ENCODE data around the gene OR13H1.
A peak's percentile ranks its signal among the peaks of the same experiment; 100 is the strongest.
"Not testable (repeated sequence)": the region's sequence is repeated elsewhere in the genome, so short reads cannot be mapped to it uniquely, and the experiment has no call there.

The OR13H1 gene

DNA sequence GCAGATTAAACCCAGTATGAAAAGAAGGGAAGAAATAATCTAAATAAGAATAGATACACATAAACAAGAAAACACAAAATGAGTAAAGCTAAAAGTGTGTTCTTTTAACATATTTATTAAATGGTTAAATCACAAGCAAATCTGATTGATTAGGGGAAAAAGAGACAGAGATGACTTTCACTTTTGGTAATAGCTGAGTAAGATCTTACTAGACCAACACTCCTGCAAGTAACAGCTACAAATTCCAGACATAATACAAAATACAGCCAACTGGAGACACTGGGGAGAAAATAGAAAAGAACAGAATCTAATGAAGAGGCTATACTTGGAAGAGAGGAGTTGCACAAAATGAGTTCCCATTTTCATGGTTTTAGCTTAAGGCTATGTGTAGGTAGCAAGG is 33.5 kb downstream of the OR13H1 start:
- Histone ChIP-seq H3K27me3 (ENCODE audit: insufficient read depth, low read length) (no peaks in the 10 kb centered on the region), H3K79me2 (ENCODE audit: control insufficient read depth, insufficient read depth, low read length, poor library complexity) (no peaks in the 10 kb centered on the region), H3K14ac (ENCODE audit: low read length) (no peak overlapping the region), H3K18ac (ENCODE audit: low read length) (no peak overlapping the region), H3K36me3 (ENCODE audit: control insufficient read depth in 1 of 2, insufficient read depth in 2 of 2, low read length in 2 of 2) (no peaks in the 10 kb centered on the region), H4K91ac (ENCODE audit: low read depth, low read length) (no peak overlapping the region), H3K9ac (ENCODE audit: low read length) (no peak overlapping the region), H3K27ac (ENCODE audit: low read depth, low read length) (no peak overlapping the region), H2AK5ac (ENCODE audit: low read length) (no peak overlapping the region), H3K4ac (ENCODE audit: low read depth, low read length) (no peak overlapping the region), H3K79me1 (ENCODE audit: low read length) (no peaks in the 10 kb centered on the region), H4K8ac (ENCODE audit: low read depth, low read length) (no peak overlapping the region), H3K4me1 (ENCODE audit: control insufficient read depth in 1 of 2, insufficient read depth in 2 of 2, low read length in 2 of 2) (no peaks in the 10 kb centered on the region), H2BK12ac (ENCODE audit: low read length) (no peak overlapping the region), H3K9me3 (ENCODE audit: insufficient read depth, low read depth, low read length) (no peaks in the 10 kb centered on the region), H3K4me2 (ENCODE audit: low read length) (peak overlapping the region; percentile 45), H2BK5ac (ENCODE audit: low read depth, low read length, poor library complexity) (no peak overlapping the region), H2BK120ac (ENCODE audit: insufficient read depth, low read length, poor library complexity) (no peak overlapping the region), H4K12ac (ENCODE audit: low read depth, low read length) (no peak overlapping the region), H3K4me3 (ENCODE audit: low read depth, low read length) (no peak overlapping the region), H3K23ac (ENCODE audit: low read length) (no peak overlapping the region), H2AFZ (ENCODE audit: insufficient read depth, low read length, poor library complexity) (no peak overlapping the region)
- no peak for DNase-seq

- H3K9ac ChIP-seq (ENCODE audit: low read length), result no peak overlapping the region
Measured at GRCh38 chrX:131577999-131578734, 34.3 kb downstream of the OR13H1 start.

GRCh38 chrX:131578735-131579367 is 35.0 kb downstream of the OR13H1 start:
- not testable (repeated sequence) for H3K4me2 ChIP-seq (ENCODE audit: low read length); H3K18ac ChIP-seq (ENCODE audit: low read length); H3K36me3 ChIP-seq (ENCODE audit: control insufficient read depth in 1 of 2, insufficient read depth in 2 of 2, low read length in 2 of 2); H3K23ac ChIP-seq (ENCODE audit: low read length); H4K8ac ChIP-seq (ENCODE audit: low read depth, low read length); H2AFZ ChIP-seq (ENCODE audit: insufficient read depth, low read length, poor library complexity); H3K79me1 ChIP-seq (ENCODE audit: low read length); H4K12ac ChIP-seq (ENCODE audit: low read depth, low read length); H4K91ac ChIP-seq (ENCODE audit: low read depth, low read length); H3K4me1 ChIP-seq (ENCODE audit: control insufficient read depth in 1 of 2, insufficient read depth in 2 of 2, low read length in 2 of 2); H3K9ac ChIP-seq (ENCODE audit: low read length); H3K4ac ChIP-seq (ENCODE audit: low read depth, low read length); H3K27me3 ChIP-seq (ENCODE audit: insufficient read depth, low read length); H2BK12ac ChIP-seq (ENCODE audit: low read length); H2BK120ac ChIP-seq (ENCODE audit: insufficient read depth, low read length, poor library complexity); H2BK5ac ChIP-seq (ENCODE audit: low read depth, low read length, poor library complexity); H2AK5ac ChIP-seq (ENCODE audit: low read length); H3K79me2 ChIP-seq (ENCODE audit: control insufficient read depth, insufficient read depth, low read length, poor library complexity); H3K27ac ChIP-seq (ENCODE audit: low read depth, low read length); H3K9me3 ChIP-seq (ENCODE audit: insufficient read depth, low read depth, low read length); H3K4me3 ChIP-seq (ENCODE audit: low read depth, low read length); H3K14ac ChIP-seq (ENCODE audit: low read length)
- no CpG with 5 or more reads among the region's 34 CpGs for WGBS (ENCODE audit: extremely low coverage, insufficient coverage, insufficient read length)
- peak; percentile 19 to 54 for DNase-seq

More at GRCh38 chrX:131577999-131578734, 34.3 kb downstream of the OR13H1 start:
- H4K8ac ChIP-seq (ENCODE audit: low read depth, low read length), result no peak overlapping the region
- H3K4me1 ChIP-seq (ENCODE audit: control insufficient read depth in 1 of 2, insufficient read depth in 2 of 2, low read length in 2 of 2), result no peaks in the 10 kb centered on the region
- DNase-seq, result peak in 1 of 2 donors; percentile 15
- WGBS (ENCODE audit: extremely low coverage, insufficient coverage, insufficient read length), result no CpG with 5 or more reads among the region's 11 CpGs
- no peaks in the 10 kb centered on the region for H3K27me3 ChIP-seq (ENCODE audit: insufficient read depth, low read length)
- no peak overlapping the region for H2AK5ac ChIP-seq (ENCODE audit: low read length)
- H2AFZ ChIP-seq (ENCODE audit: insufficient read depth, low read length, poor library complexity), result no peak overlapping the region
- no peaks in the 10 kb centered on the region for H3K9me3 ChIP-seq (ENCODE audit: insufficient read depth, low read depth, low read length)
- H3K27ac ChIP-seq (ENCODE audit: low read depth, low read length), result no peak overlapping the region
- H4K91ac ChIP-seq (ENCODE audit: low read depth, low read length), result no peak overlapping the region
- no peak overlapping the region for H2BK5ac ChIP-seq (ENCODE audit: low read depth, low read length, poor library complexity)
- H3K4me2 ChIP-seq (ENCODE audit: low read length), result peak overlapping the region; percentile 45
- H4K12ac ChIP-seq (ENCODE audit: low read depth, low read length), result no peak overlapping the region
- H3K14ac ChIP-seq (ENCODE audit: low read length), result no peak overlapping the region
- no peak overlapping the region for H2BK120ac ChIP-seq (ENCODE audit: insufficient read depth, low read length, poor library complexity)
- no peaks in the 10 kb centered on the region for H3K79me1 ChIP-seq (ENCODE audit: low read length)
- H3K23ac ChIP-seq (ENCODE audit: low read length), result no peak overlapping the region
- no peak overlapping the region for H3K18ac ChIP-seq (ENCODE audit: low read length)
- H3K4me3 ChIP-seq (ENCODE audit: low read depth, low read length), result no peak overlapping the region
- no peak overlapping the region for H2BK12ac ChIP-seq (ENCODE audit: low read length)
- H3K79me2 ChIP-seq (ENCODE audit: control insufficient read depth, insufficient read depth, low read length, poor library complexity), result no peaks in the 10 kb centered on the region
- H3K4ac ChIP-seq (ENCODE audit: low read depth, low read length), result no peak overlapping the region
- no peaks in the 10 kb centered on the region for H3K36me3 ChIP-seq (ENCODE audit: control insufficient read depth in 1 of 2, insufficient read depth in 2 of 2, low read length in 2 of 2)

DNA sequence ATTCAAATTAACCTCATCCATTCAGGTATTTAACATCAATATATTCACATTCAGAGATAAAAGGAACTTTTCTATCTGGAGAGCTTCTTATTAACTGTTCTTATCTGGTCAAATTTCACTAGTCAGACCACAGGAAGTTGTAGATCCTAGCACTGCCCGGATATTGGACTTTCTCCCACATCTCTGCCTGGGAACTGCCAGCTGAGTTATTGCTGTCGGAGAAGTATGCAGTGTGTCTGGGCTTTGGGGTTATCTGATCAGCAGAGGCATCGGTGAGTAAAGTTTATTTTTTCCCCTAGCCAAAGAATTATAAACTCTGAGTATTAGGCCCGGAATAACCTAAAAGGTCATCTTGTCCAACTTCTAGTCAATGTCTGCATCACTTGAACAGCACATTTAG is 45.1 kb downstream of the OR13H1 start:
- Histone ChIP-seq H3K4me1 (ENCODE audit: control insufficient read depth in 1 of 2, insufficient read depth in 2 of 2, low read length in 2 of 2) (no peaks in the 10 kb centered on the region), H3K4me2 (ENCODE audit: low read length) (no peak overlapping the region), H2BK120ac (ENCODE audit: insufficient read depth, low read length, poor library complexity) (no peak overlapping the region), H3K4me3 (ENCODE audit: low read depth, low read length) (no peak overlapping the region), H3K27me3 (ENCODE audit: insufficient read depth, low read length) (no peaks in the 10 kb centered on the region), H4K12ac (ENCODE audit: low read depth, low read length) (no peak overlapping the region), H2BK5ac (ENCODE audit: low read depth, low read length, poor library complexity) (no peak overlapping the region), H3K36me3 (ENCODE audit: control insufficient read depth in 1 of 2, insufficient read depth in 2 of 2, low read length in 2 of 2) (no peaks in the 10 kb centered on the region), H3K9me3 (ENCODE audit: insufficient read depth, low read depth, low read length) (no peaks in the 10 kb centered on the region), H4K8ac (ENCODE audit: low read depth, low read length) (no peak overlapping the region), H3K27ac (ENCODE audit: low read depth, low read length) (no peak overlapping the region), H3K23ac (ENCODE audit: low read length) (no peak overlapping the region), H3K79me1 (ENCODE audit: low read length) (no peaks in the 10 kb centered on the region), H3K9ac (ENCODE audit: low read length) (no peak overlapping the region), H2AK5ac (ENCODE audit: low read length) (no peak overlapping the region), H2AFZ (ENCODE audit: insufficient read depth, low read length, poor library complexity) (no peak overlapping the region), H4K91ac (ENCODE audit: low read depth, low read length) (no peak overlapping the region), H3K18ac (ENCODE audit: low read length) (no peak overlapping the region), H3K14ac (ENCODE audit: low read length) (no peak overlapping the region), H3K79me2 (ENCODE audit: control insufficient read depth, insufficient read depth, low read length, poor library complexity) (no peaks in the 10 kb centered on the region), H3K4ac (ENCODE audit: low read depth, low read length) (no peak overlapping the region), H2BK12ac (ENCODE audit: low read length) (no peak overlapping the region)
- WGBS (ENCODE audit: extremely low coverage, insufficient coverage, insufficient read length), result no CpG with 5 or more reads among the region's 4 CpGs
- DNase-seq, result peak in 1 of 2 donors; percentile 9
